GM19324 (cell line): ENCODE measurements around the gene ABHD11.
"Not testable (repeated sequence)": the region's sequence is repeated elsewhere in the genome, so short reads cannot be mapped to it uniquely, and the experiment has no call there.

Source experiments
- ATAC-seq: cut with Tn5 transposase; IDR thresholded peaks from one replicate; pipeline ENCODE4 v1.9.1; 2021; ENCODE audit warnings: mild to moderate bottlenecking, moderate library complexity; ENCODE audit not compliant: unreplicated experiment, low FRiP score

ABHD11 gene

DNA sequence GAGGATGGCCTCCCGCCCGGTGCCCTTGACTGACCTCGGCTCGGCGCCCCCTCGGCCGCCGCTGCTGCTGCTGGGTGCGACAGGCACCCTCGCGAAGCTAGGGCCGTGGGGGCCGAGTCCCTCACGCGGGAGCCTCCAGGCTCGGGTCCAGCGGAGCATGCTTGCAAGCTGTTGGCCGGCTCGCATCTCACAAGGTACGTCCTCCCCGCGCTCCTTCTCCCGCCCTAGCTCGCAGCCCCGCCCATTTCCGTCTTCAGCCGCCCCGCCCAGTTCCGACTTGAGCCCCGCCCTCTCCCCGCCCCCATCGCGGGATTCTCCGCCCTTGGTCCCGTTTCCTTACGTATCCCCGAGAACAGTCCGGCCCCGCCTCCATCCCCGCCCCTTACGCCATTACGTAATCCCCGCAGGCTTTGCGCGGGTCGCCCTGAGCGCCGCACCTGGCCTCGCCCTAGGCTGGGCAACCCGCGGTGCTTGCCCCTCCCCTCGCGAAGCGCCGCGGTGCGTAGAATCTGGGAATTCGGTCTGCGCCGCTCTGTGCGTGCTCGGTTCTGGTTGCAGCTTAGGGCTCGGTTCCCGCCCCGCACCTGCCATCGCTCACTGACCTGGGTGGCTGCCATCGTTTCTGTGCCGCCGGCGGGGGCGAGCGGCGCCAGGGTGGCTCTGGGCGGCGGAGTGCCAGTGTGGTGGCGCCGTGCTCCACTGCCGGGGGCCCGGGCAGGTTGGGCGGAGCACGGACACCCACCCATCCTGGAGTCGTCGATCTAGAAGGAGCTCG is at the start of gene ABHD11:
Gene ABHD11, minus strand, starts transcription at position 191 of the 775 bp plus-strand sequence. Its CDS starts 32 bp downstream, at position 159.
- peak; percentile 93 for ATAC-seq

DNA sequence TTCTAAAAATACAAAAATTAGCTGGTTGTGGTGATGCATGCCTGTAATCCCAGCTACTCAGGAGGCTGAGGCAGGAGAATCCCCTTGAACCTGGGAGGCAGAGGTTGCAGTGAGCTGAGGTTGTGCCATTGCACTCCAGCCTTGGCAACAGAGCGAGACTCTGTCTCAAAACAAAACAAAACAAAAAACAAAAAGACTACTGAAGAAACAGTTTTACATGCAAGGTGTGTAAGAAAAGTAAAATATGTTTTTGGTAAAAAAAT is 49.1 kb upstream of the ABHD11 start:
- ATAC-seq = not testable (repeated sequence)

GRCh38 chr7:73786588-73786987 is 48.0 kb upstream of the ABHD11 start:
- no peak for ATAC-seq

DNA sequence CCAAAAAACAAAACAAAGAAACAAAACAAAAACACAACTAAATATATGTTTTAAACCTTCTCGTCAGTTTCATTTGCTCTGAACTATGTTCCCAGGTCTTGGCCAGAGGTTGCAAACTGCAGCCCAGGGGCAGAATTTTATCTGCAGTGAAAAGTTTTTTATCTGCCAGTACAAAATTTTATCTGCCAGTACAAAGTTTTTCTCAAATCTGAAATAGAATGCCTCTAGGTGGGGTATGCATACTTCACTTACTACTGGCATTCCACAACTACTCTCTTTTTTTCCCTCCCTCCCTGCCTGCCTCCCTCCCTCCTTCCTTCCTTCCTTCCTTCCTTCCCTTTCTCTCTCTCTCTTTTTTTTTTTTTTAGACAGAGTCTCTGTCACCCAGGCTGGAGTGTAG is 40.9 kb upstream of the ABHD11 start:
- ATAC-seq = no peak

GRCh38 chr7:73778801-73779389 is 40.3 kb upstream of the ABHD11 start:
- no peak for ATAC-seq

DNA sequence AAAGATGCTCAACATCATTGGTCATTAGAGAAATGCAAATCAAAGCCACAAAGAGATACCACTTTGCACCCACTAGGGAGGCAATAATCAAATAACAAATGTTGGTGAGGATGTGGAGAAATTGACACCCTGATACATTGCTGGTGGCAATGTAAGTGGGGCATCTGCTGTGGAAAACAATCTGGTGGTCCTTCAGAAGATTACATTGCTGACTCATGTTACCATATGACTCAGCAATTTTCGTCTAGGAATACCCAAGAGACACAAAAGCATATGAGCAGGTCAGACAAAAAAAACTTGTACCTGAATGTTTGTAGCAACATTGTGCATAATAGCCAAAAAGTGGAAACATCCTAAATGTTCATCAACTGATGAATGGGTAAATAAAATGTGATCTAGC is 36.3 kb upstream of the ABHD11 start:
- no peak for ATAC-seq

GRCh38 chr7:73773700-73774517 is 35.3 kb upstream of the ABHD11 start:
- ATAC-seq = no peak

DNA sequence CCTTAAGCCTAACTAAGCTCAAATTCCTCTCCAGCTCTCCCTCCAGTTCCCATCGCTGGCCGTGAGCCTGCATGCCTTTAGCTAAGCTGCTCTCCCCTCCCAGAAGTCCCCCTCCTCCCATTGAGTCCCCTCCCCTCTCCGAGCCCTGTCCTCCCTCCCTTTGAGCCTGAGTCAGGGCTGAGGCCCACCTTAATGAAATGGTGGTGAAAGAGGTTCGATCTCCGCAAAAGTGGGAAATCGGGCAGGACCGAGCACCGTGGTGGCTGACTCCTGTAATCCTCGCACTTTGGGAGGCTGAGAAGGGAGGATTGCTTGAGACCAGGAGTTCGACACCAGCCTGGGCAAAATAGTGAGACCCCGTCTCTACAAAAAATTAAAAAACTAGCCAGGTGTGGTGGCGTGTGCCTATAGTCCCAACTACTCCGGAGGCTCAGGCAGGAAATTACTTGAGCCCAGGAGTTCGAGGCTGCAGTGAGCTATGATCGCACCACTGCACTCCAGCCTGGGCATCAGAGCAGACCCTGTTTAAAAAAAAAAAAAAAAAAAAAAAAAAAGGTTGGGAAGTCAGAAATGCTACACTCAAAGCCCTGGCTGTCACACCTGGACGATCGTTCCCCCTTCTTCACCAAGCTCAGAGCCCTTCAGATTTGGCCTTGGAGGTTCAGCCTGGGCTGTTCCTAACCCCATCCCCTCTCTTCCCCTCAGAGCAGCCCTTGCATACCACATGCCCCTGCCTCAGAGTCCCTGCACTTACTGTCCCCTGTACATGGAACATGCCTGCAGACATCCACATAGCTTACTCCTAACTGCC is 32.5 kb upstream of the ABHD11 start:
- ATAC-seq = no peak

DNA sequence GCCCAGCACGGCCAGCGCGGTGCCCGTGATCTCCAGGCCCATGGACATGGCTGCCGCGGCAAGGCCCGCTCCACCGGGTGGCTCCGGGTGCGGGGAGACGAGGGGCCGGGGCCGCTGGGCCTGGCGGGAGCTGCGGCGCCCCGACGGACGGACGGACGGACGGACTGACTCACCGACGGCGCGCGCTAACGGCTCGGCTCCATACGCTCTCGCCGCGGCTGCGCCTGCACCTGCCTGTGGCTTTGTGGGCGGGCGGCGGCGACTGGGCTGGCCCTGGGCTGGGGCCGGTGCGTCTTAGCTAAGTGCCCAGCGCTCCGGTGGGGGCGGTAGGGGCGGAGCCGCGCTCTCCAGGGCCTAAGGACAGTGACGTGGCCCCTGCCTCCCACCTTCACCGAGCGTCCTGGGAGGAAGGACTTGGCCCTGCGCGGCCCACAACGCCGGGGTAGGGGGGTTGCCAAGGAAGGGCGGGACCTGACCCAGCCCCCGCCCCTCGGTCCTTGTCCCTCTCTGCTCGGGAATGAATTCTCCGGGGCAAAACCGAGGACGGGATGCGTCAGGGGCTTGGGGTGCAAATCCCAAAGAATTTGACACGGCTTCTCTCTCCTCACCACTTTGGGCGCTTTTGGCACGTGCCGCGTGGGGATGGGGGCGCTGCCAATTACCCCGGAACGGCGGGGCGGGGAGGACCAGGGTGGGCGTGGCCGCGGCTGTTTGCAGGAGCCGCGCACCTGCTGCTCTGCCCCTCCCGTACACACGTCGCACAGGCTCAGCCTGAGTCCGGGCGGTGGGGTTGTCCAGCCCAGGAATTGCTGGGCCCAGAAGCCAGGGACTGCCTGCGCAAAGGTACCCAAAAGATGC is 31.6 kb upstream of the ABHD11 start, which contains the start of gene CLDN3:
Gene CLDN3, minus strand, starts transcription at position 269 of the 858 bp plus-strand sequence. Its CDS starts 221 bp downstream, at position 48.
- ATAC-seq = no peak

DNA sequence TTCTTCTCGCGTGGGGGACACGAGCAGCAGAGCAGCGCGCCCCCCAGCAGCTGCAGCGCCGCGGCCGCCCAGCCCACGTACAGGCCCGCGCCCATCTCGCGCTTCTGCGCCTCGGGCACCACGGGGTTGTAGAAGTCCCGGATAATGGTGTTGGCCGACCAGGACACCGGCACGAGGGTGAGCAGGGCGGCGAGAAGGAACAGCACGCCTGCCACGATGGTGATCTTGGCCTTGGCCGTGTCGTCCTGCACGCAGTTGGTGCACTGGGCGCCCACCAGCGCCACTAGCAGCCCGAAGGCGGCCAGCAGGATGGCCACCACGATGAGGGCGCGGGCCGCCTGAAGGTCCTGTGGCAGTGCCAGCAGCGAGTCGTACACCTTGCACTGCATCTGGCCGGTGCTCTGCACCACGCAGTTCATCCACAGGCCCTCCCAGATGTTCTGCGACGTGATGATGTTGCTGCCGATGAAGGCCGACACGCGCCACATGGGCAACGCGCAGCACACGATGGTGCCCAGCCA is 30.9 kb upstream of the ABHD11 start:
- ATAC-seq = no peak

GRCh38 chr7:73768641-73769480 is 30.3 kb upstream of the ABHD11 start:
- no peak for ATAC-seq

DNA sequence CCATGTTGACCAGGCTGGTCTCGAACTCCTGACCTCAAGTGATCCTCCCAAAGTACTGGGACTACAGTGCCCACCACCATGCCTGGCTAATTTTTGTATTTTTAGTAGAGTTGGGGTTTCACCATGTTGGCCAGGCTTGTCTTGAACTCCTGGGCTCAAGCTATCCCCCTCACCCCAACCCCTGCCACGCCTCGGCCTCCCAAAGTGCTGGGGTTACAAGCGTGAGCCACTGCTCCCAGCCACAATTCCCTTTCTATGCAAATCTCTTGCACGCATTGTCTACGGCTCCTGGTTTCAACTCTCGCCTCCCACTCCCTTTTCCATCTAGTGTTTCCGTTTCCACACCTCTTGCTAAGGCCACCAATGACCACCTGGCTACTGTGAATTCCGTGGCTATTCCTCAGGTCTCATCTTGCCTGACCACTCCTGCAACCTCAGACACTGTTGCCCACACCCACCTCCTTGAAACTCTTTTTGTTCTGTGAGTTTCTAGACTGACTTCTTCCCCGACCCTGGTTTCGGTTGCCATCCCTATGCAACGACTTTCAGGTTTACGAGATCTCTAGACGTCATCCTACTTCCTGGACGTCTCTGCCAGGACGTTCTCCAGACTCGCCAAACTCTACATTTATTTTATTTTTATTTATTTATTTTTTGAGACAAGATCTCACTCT is 28.1 kb upstream of the ABHD11 start:
- ATAC-seq = no peak

DNA sequence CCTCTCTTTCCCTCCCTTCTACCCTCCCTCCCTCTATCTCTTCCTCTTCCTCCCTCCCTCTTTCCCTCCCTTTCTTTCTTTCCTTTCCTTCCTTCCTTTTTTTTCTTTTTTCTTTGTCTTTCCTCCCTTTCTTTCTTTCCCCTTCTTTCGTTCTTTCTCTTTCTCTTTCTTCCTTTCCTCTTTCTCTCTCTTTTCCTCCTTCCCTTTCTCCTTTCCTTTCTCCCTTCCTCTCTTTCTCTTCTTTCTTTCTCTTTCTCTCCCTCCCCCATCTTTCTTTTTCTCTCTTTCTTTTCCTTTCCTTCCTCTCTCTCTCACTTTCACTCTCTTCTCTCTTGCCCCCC is 24.0 kb upstream of the ABHD11 start:
- no peak for ATAC-seq

GRCh38 chr7:73761854-73762658 is 23.5 kb upstream of the ABHD11 start:
- ATAC-seq = no peak

- no peak for ATAC-seq
Observed at GRCh38 chr7:73758581-73759138, 20.1 kb upstream of the ABHD11 start.

DNA sequence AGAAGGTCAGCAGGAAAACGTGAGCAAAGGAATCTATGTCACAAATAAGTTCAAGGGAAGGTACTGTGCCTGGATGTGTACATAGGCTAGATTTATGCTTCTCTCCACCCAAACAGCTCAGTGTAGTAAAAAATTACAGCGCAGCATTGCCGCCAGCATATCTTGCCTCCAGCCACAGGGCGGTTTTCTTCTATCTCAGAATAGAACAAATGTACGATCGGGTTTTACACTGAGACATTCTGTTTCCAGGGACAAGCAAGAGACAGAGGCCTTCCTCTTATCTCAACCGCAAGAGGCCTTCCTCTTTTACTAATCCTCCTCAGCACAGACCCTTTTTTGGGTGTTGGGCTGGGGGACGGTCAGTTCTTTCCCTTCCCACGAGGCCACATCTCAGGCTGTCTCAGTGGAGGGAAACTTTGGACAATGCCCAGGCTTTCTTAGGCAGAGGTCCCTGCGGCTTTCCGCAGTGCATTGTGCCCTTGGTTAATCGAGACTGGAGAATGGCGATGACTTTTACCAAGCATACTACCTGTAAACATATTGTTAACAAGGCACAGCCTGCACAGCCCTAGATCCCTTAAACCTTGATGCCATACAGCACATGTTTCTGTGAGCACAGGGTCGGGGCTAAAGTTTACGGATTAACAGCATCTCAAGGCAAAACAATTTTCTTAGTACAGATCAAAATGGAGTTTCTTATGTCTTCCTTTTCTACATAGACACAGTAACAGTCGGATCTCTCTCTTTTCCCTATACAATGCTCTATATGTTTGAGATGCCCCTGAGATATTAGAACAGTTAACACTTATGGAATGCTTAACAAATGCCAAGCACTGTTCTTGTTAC is 11.6 kb upstream of the ABHD11 start:
- no peak for ATAC-seq
